HepG2 (cell line): ENCODE data around the gene SLC22A12. TPM values are rescaled to one million over a fixed set of nuclear protein-coding genes. Genes with fewer than 3 reads are reported as not detected.

Experiments
- ATAC-seq: fragments of 200-7000 bp; cut with Tn5 transposase; 3 replicates; pipeline ENCODE4 v1.9.1; 2020; ENCODE audit warnings: mild to moderate bottlenecking, moderate library complexity
- BruUV-seq: library from RNA; stranded (reverse); fragments of 400-500 nt; replicated peaks from 2 replicates; lab custom pipeline; 2021; lab: Mats Ljungman, UMichigan
- CTCF ChIA-PET: fragments of 300-600 bp; formaldehyde crosslinking; extraction: SDS; loops from one replicate; lab custom pipeline; 2021; ENCODE audit warnings: low total read pairs, inconsistent platforms, low intra/inter-chr PET ratio; lab: Yijun Ruan, JAX
- POLR2A ChIA-PET: fragments of 350-600 bp; sonication (Branson Sonifier 250); formaldehyde crosslinking; loops from one replicate; lab custom pipeline; 2020; ENCODE audit warnings: antibody characterized with exemption, inconsistent platforms; lab: Yijun Ruan, JAX
- DNase-seq: peaks from one replicate; pipeline ENCODE4 v3.0.0-alpha.2; 2015; ENCODE audit warnings: low spot score
- FAIRE-seq: peaks from 3 replicates; lab custom pipeline; 2011; peaks lifted over from hg19 to GRCh38; lab: Jason Lieb, UNC
- H2AFZ ChIP-seq: one replicate; pipeline ENCODE4 v1.6.1; 2011; ENCODE audit warnings: low read length, inconsistent platforms
- H3K27ac ChIP-seq: fragments of 300-600 bp; 3 replicates; pipeline ENCODE4 v1.8.0; 2011; ENCODE audit warnings: mixed run types, mild to moderate bottlenecking, mixed read lengths, low read length, inconsistent platforms; ENCODE audit not compliant: insufficient read depth; ENCODE audit errors: extremely low read length
- H3K27me3 ChIP-seq, 2 experiments: fragments of 200-600 bp in 1 of 2; 2 replicates in 1 of 2; 3 replicates in 1 of 2; pipeline versions ENCODE4 v1.6.0 to v1.8.0; 2011; ENCODE audit warnings: low read length in 2 of 2, mild to moderate bottlenecking in 2 of 2, moderate library complexity in 2 of 2, inconsistent platforms in 1 of 2; ENCODE audit not compliant: insufficient read depth in 2 of 2, control insufficient read depth in 1 of 2
- H3K36me3 ChIP-seq, 2 experiments: fragments of 200-600 bp in 1 of 2; replicated peaks in 1 of 2; 2 replicates in 1 of 2; 3 replicates in 1 of 2; pipeline versions ENCODE4 v1.5.1 to v1.8.0; 2011; ENCODE audit warnings: low read length in 2 of 2, inconsistent platforms in 1 of 2; ENCODE audit not compliant: insufficient read depth in 2 of 2, control insufficient read depth in 1 of 2
- H3K4me1 ChIP-seq: 2 replicates; pipeline ENCODE4 v1.5.1; 2012; ENCODE audit warnings: low read length, inconsistent platforms; ENCODE audit not compliant: insufficient read depth
- H3K4me2 ChIP-seq: 2 replicates; pipeline ENCODE4 v1.6.0; 2011; ENCODE audit warnings: low read depth, low read length, inconsistent platforms
- H3K4me3 ChIP-seq, 3 experiments: fragments of 200-600 bp in 1 of 3; sonication (generic), shearing (Covaris generic) in 1 of 3; replicated peaks in 1 of 3; 2 replicates each; pipeline ENCODE4 v1.5.1; 2011 to 2016; ENCODE audit warnings: low read length in 3 of 3, inconsistent platforms in 2 of 3, low read depth in 2 of 3, mild to moderate bottlenecking in 2 of 3, control low read depth in 1 of 3, mixed read lengths in 1 of 3; ENCODE audit not compliant: insufficient read depth in 1 of 3
- H3K79me2 ChIP-seq: one replicate; pipeline ENCODE4 v1.6.1; 2011; ENCODE audit warnings: low read length, inconsistent platforms; ENCODE audit not compliant: insufficient read depth
- H3K9ac ChIP-seq: 2 replicates; pipeline ENCODE4 v1.6.0; 2011; ENCODE audit warnings: mild to moderate bottlenecking, low read depth, low read length, inconsistent platforms; ENCODE audit not compliant: insufficient read depth
- H3K9me3 ChIP-seq: 2 replicates; pipeline ENCODE4 v1.5.1; 2012; ENCODE audit warnings: mild to moderate bottlenecking, low read length
- H4K20me1 ChIP-seq: 2 replicates; pipeline ENCODE4 v1.6.0; 2011; ENCODE audit warnings: inconsistent platforms, mild to moderate bottlenecking, low read length, moderate library complexity; ENCODE audit not compliant: insufficient read depth
- ZNF468 ChIP-seq: sonication (generic); formaldehyde crosslinking; IDR thresholded peaks from 2 replicates; pipeline ENCODE4 v1.8.0; 2022; ENCODE audit warnings: mild to moderate bottlenecking, moderate library complexity, missing genetic modification reagents
- WGBS: methylation state at CpG from one replicate; pipeline ENCODE4 v1.1.6; 2017; ENCODE audit warnings: low lambda C conversion rate; 5-methylcytosine and 5-hydroxymethylcytosine counted together
- in situ Hi-C: cut with HindIII; loops from 2 replicates; pipeline ENCODE4 v1.10.0; 2017; ENCODE audit warnings: low pct_unique_long_range_greater_than_20kb; ENCODE audit not compliant: extremely low pct_ligation_motif_present
- intact Hi-C: fragments of 100-400 bp; cut with micrococcal nuclease; formaldehyde crosslinking; loops from one replicate; pipeline ENCODE4 v1.10.0; 2022; ENCODE audit not compliant: unreplicated experiment
- polyA plus RNA-seq, 8 experiments: library from polyadenylated mRNA; depleted of rRNA in 3 of 8; stranded (reverse) in 7 of 8; unstranded in 1 of 8; fragments of >200 nt; fragmentation: Illumina TruSeq in 4 of 8; extraction: Trizol in 4 of 8; gene quantifications; 2 replicates each; pipeline versions ENCODE4 v1.2.1 to v1.2.3, GENCODE V29; 2011 to 2016; ENCODE audit warnings: low read depth in 4 of 8, missing spikeins in 1 of 8, mixed read lengths in 1 of 8; ENCODE audit not compliant: insufficient read depth in 1 of 8
- total RNA-seq, 5 experiments: library from RNA; depleted of rRNA; stranded (reverse); fragments of >200 nt; fragmentation: Illumina TruSeq; extraction: Trizol; gene quantifications; 2 replicates each; pipeline ENCODE4 v1.2.3, GENCODE V29; 2016; ENCODE audit warnings: low read depth in 1 of 5
- TF ChIP-seq, protein P1 (sequence below): sonication (generic); formaldehyde crosslinking; IDR thresholded peaks from 2 replicates; pipeline ENCODE4 v1.5.1; 2020; ENCODE audit warnings: mild to moderate bottlenecking, missing genetic modification reagents

The SLC22A12 gene
- total and polyA plus RNA-seq, 2 of the 13 experiments (the other 11 are each of a cell fraction or from before 2014, with no cell fraction given), result not detected

DNA sequence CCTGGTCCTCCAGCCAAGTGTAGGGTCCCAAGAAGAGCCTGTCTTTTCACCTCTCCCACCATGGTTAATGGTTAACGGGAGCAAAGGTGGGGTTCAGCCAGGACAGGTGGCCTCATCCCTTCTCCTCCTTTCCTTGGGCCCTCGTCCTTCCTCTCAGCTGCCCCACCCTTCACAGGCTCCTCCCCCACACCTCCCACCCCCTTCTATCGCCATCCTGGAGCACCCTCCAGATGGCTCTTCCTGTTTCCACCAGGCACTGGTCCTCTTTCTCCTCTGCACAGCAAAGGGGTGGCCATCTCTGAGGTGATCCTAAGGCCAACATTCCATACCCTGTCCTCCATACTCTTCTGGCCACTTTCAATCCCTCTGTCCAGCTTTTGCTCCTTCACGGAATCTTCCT lies 48.9 kb downstream of the SLC22A12 start:
- no peak overlapping the region for H3K4me3 ChIP-seq
- BruUV-seq, result no TSS peak
- H2AFZ ChIP-seq, result no peak overlapping the region
- in situ Hi-C loops (no loop called here), intact Hi-C loops (no loop called here)
- H3K27ac ChIP-seq, result no peak overlapping the region
- ChIA-PET CTCF (no interaction called here), POLR2A (no interaction called here)
- 0% methylated on average over 4 of the region's 4 CpGs for WGBS
- no peaks in the 10 kb centered on the region for H3K79me2 ChIP-seq
- DNase-seq, result no peak
- TF ChIP-seq, protein P1, sequence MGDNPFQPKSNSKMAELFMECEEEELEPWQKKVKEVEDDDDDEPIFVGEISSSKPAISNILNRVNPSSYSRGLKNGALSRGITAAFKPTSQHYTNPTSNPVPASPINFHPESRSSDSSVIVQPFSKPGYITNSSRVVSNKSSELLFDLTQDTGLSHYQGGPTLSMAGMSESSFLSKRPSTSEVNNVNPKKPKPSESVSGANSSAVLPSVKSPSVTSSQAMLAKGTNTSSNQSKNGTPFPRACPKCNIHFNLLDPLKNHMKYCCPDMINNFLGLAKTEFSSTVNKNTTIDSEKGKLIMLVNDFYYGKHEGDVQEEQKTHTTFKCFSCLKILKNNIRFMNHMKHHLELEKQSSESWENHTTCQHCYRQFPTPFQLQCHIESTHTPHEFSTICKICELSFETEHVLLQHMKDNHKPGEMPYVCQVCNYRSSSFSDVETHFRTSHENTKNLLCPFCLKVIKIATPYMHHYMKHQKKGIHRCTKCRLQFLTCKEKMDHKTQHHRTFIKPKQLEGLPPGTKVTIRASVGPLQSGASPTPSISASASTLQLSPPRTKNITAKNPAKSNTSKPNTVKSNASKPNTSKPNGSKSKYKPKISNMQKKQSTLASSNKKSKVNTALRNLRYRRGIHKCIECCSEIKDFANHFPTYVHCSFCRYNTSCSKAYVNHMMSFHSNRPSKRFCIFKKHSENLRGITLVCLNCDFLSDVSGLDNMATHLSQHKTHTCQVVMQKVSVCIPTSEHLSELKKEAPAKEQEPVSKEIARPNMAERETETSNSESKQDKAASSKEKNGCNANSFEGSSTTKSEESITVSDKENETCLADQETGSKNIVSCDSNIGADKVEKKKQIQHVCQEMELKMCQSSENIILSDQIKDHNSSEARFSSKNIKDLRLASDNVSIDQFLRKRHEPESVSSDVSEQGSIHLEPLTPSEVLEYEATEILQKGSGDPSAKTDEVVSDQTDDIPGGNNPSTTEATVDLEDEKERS, result no peak
- no peak overlapping the region for H3K9ac ChIP-seq
- no peak for ATAC-seq
- no peak overlapping the region for H3K4me2 ChIP-seq
- no peaks in the 10 kb centered on the region for H3K36me3 ChIP-seq
- H3K27me3 ChIP-seq, result peaks cover 8 to 54% of the 10 kb centered on the region in 2 experiments; a peak in 4 of 5 replicates
- H4K20me1 ChIP-seq, result no peaks in the 10 kb centered on the region
- FAIRE-seq, result no peak
- H3K4me1 ChIP-seq, result no peaks in the 10 kb centered on the region
- no peaks in the 10 kb centered on the region for H3K9me3 ChIP-seq

- Histone ChIP-seq H2AFZ (no peak overlapping the region), H3K9ac (no peak overlapping the region), H3K27ac (no peak overlapping the region), H3K4me2 (no peak overlapping the region), H3K79me2 (no peaks in the 10 kb centered on the region), H3K4me1 (no peaks in the 10 kb centered on the region), H3K9me3 (no peaks in the 10 kb centered on the region), H3K4me3 (no peak overlapping the region), H3K36me3 (no peaks in the 10 kb centered on the region), H4K20me1 (no peaks in the 10 kb centered on the region), H3K27me3 (peaks cover 14 to 59% of the 10 kb centered on the region in 2 experiments; a peak in 4 of 5 replicates)
- ATAC-seq, result no peak
- BruUV-seq, result no TSS peak
- TF ChIP-seq ZNF468, result no peak
- POLR2A ChIA-PET, result no interaction called here
- CTCF ChIA-PET, result no interaction called here
- 30% methylated on average over 11 of the region's 11 CpGs for WGBS
- FAIRE-seq, result no peak
- intact Hi-C loops (no loop called here), in situ Hi-C loops (no loop called here)
- no peak for DNase-seq
These were observed 50.8 kb downstream of the SLC22A12 start for GRCh38 chr11:64641596-64642417.
